Measurements from ENCODE around the gene TIMMDC1.
A peak's percentile ranks its signal among the peaks of the same experiment; 100 is the strongest.
"Not testable (repeated sequence)": the region's sequence is repeated elsewhere in the genome, so short reads cannot be mapped to it uniquely, and the experiment has no call there.

The TIMMDC1 gene

GRCh38 chr3:119550192-119550910 lies 52.0 kb downstream of the TIMMDC1 start:
- no peak for DNase-seq
- intact Hi-C loops (cut with DNase I): no loop called here

DNA sequence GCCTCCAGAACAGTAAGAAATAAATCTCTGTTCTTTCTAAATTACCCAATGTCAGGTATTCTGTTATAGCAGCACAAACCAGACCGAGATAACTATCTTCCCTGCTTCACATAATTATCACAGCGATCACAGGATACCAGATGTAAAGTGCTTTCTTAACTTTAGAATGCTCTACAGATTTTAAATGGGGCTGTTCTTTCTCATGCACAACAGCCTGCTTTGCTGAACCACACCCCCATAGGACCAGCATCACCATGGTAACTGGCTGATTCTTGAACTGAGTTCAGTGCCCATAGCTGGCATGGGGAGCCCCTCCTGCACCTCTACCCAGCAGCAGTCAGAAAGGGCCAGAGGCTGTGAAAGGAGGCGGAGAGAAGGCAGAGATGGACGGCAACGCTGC lies 53.3 kb downstream of the TIMMDC1 start:
- intact Hi-C loops (cut with DNase I): no loop called here
- DNase-seq: no peak

GRCh38 chr3:119552928-119553327 lies 54.6 kb downstream of the TIMMDC1 start:
- intact Hi-C loops (cut with DNase I); DNase-seq: not testable (repeated sequence)

- no peak for DNase-seq
- intact Hi-C loops (cut with DNase I): no loop called here
Observed at GRCh38 chr3:119553823-119554415, 55.6 kb downstream of the TIMMDC1 start.

- intact Hi-C loops (cut with DNase I): no loop called here
Observed at GRCh38 chr3:119555309-119555735, 57.0 kb downstream of the TIMMDC1 start.

GRCh38 chr3:119555929-119556328 lies 57.6 kb downstream of the TIMMDC1 start:
- intact Hi-C loops (cut with DNase I): no loop called here
- DNase-seq: no peak

More at GRCh38 chr3:119555309-119555735, 57.0 kb downstream of the TIMMDC1 start:
- peak in 7 of 42 donors; percentile 8 to 45 (median 18) for DNase-seq

GRCh38 chr3:119557192-119557876 lies 59.0 kb downstream of the TIMMDC1 start:
- DNase-seq: no peak
- intact Hi-C loops (cut with DNase I): no loop called here

DNA sequence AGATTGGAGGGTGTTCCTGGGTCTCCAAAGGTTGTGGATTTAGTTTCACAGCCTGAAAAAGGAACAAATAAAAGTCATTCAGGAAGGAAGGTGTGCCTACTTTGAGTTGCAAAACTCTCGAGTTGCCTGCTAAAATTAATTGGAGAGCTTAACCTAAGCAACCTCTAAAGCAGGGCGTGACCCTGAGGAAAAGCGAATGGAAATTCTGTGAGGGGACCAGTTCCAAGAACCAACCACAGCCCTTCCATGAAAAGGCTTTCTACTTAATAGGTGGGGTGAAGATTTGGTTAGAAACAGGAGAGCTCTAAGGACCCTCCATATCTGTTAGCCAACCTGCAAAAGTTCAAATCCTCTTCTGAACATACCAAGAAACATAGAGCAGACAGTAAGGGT lies 59.5 kb downstream of the TIMMDC1 start:
- DNase-seq: no peak
- intact Hi-C loops (cut with DNase I): no loop called here

- intact Hi-C loops (cut with DNase I): no loop called here
- DNase-seq: no peak
Observed at GRCh38 chr3:119558626-119559317, 60.4 kb downstream of the TIMMDC1 start.

- peak in 30 of 42 donors; percentile 15 to 62 (median 37) for DNase-seq
- intact Hi-C loops (cut with DNase I): no loop called here
Observed at GRCh38 chr3:119559441-119559963, 61.2 kb downstream of the TIMMDC1 start, which contains the start of gene CD80. Gene CD80, minus strand, starts transcription at chr3:119559614. Its CDS starts 1,886 bp downstream, at chr3:119557728.

- DNase-seq: peak in 2 of 42 donors; percentile 12 to 17
- intact Hi-C loops (cut with DNase I): no loop called here
Observed at GRCh38 chr3:119560160-119560559, 61.8 kb downstream of the TIMMDC1 start.

DNA sequence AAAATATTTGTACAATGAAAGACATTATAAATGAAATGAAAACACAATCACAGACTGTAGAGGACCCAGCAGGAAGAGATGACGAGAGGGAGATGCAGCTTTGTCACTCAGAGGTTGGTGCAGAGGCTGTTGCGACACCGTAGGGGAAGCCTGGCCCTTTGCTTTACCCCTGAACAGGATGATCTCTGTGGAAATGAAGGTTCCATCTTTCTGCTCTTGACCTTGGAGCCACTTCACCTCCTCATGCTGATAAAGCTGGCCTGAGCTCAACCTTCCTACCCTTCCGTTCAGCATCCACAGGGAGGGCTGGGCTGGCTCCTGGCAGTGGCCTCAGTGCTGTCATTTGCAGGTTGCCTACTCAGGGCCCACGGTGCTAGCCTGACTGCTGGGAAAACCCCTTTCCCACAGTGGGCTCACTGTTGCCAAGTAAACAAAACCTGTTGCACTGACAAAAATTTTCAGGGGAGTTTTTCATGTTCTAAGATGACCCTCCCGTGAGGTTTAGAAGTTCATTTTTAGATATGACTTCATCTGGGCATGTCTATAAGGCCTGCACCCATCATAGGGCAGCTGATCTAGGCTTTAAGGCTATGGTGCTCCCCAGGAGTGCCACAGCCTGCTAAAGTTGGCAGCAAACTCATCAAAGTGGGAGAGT lies 64.1 kb downstream of the TIMMDC1 start:
- DNase-seq: no peak
- intact Hi-C loops (cut with DNase I): no loop called here

- intact Hi-C loops (cut with DNase I); DNase-seq: not testable (repeated sequence)
Observed at GRCh38 chr3:119563334-119563733, 65.0 kb downstream of the TIMMDC1 start.

DNA sequence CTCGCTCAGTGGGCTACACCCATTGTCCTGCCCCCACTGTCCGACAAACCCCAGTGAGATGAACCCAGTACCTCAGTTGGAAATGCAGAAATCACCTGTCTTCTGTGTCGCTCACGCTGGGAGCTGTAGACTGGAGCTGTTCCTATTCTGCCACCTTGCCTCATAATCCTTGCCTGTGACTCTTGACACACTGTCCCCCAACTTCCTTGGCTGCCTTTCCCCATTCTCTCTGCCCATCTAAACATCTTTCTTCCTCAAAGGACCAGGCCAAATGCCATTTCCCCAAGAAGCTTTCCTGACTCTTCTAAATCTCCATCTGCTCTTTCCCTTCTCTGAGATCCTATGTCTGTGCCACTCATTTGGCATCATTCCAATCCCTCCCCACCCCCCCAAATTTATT lies 70.8 kb downstream of the TIMMDC1 start:
- no peak for DNase-seq
- intact Hi-C loops (cut with DNase I): no loop called here

DNA sequence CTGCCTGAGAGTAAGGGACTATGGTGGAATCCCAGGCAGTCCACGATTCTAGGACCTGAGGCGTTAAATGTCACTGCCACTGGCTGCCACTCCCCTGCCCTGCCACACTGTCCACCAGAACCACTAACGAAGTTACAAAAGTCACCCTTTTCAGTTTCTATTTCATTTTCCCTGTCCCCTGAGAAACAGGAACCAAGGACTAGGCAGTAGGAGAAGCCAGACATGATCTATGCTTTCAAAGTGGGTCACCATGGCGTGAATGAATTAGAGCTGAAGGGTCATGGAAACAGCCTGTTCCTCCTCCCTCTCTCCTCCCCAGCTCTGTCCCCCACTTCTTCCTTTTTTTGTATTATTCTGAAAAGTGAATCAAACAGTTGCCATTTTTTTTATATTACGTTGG lies 71.9 kb downstream of the TIMMDC1 start:
- peak in 2 of 42 donors; percentile 6 to 7 for DNase-seq

GRCh38 chr3:119571230-119571629 lies 72.9 kb downstream of the TIMMDC1 start:
- intact Hi-C loops (cut with DNase I): no loop called here
- DNase-seq: no peak

More for the DNA sequence above, 71.9 kb downstream of the TIMMDC1 start:
- intact Hi-C loops (cut with DNase I): no loop called here

- intact Hi-C loops (cut with DNase I): no loop called here
- no peak for DNase-seq
Observed at GRCh38 chr3:119571688-119572087, 73.3 kb downstream of the TIMMDC1 start.

Measured in head of caudate nucleus (tissue), 42 donors.